ENCODE results near the gene TMEM258.

DNA sequence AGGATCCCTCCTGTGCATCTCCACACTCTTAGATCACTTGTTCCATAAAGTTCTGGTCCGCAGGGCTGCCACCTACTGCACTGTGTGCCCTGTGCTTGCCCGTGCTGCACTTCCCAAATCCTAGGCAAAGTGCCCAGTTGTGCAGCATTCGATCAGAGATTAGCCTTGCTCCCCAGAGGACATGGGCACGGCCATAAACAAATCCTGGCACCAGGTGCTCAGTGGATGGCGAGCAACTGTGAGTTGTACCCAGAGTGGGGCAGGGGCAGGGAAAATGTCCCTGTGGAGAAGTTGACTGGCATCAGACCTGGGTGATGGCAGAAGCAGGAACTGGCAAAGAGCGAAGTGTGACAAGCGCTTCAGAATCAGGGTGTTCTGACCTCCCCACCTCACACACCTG is 40.4 kb upstream of the TMEM258 start:
- TF ChIP-seq YY1 (IDR thresholded peaks at IDR 0.05; ENCODE audit: borderline replicate concordance in 1 of 3, control insufficient read depth in 1 of 3, extremely low read depth in 1 of 3, insufficient read depth in 3 of 3, insufficient read length in 1 of 3, insufficient replicate concordance in 2 of 3, low read depth in 1 of 3, low read length in 2 of 3) (no peak), ZNF561 (CRISPR knock-in tag; conservative IDR thresholded peaks at IDR 0.05) (no peak)

Measured in K562 (cell line).